Brain microvascular endothelial cell (primary cell): Measurements from ENCODE around the gene RASA1.

ENCODE experiments used
- DNase-seq: peaks from one replicate; pipeline ENCODE4 v3.0.0-alpha.2; 2020
- H3K27ac ChIP-seq: fragments of 250-450 bp; sonication (Bioruptor Pico); 2 replicates; pipeline ENCODE4 v1.5.1; 2020; ENCODE audit warnings: mild to moderate bottlenecking, moderate library complexity
- H3K27me3 ChIP-seq: fragments of 250-450 bp; sonication (Bioruptor Pico); replicated peaks from 2 replicates; pipeline ENCODE4 v1.5.1; 2020; ENCODE audit warnings: mild to moderate bottlenecking
- H3K36me3 ChIP-seq: fragments of 250-450 bp; sonication (Bioruptor Pico); replicated peaks from 2 replicates; pipeline ENCODE4 v1.5.1; 2020; ENCODE audit warnings: mild to moderate bottlenecking
- H3K4me3 ChIP-seq: 2 replicates; pipeline ENCODE4 v1.5.1; 2011; ENCODE audit warnings: low read depth, mild to moderate bottlenecking, control low read depth, low read length, moderate library complexity
- in situ Hi-C: cut with HindIII; loops from 2 replicates; pipeline ENCODE4 v1.10.0; 2017; ENCODE audit warnings: low sequenced_read_pairs, low pct_ligation_motif_present
- TF ChIP-seq, protein P1 (sequence below): IDR thresholded peaks from 2 replicates; pipeline ENCODE4 v1.5.1; 2011; ENCODE audit warnings: low read depth, mild to moderate bottlenecking, moderate library complexity, low read length, control low read depth, inconsistent platforms; ENCODE audit errors: missing control alignments

Gene RASA1

DNA sequence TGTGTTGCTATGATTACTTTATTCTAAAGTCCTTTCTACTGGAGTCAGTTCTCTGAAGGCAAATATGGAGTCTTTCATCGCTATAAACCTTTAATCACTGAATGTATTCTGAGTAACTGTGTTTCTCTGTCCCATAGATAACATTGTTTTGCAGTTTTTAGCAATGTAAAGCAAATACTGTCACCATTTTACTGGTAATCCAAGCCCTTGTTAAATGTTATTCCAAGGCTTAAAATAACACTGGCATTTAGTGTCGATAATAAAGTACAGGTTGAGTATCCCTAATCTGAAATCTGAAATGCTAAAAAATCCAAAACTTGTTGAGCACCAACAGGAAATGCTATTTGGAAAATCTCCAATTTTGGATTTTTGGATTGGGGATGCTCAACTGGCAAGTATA, 120.4 kb downstream of the RASA1 start:
- Histone ChIP-seq H3K36me3 (peaks cover 39% of the 10 kb centered on the region), H3K27ac (no peak overlapping the region), H3K27me3 (no peaks in the 10 kb centered on the region), H3K4me3 (no peak overlapping the region)
- in situ Hi-C loops: loop anchor here (25.0 kb wide), 1 partner anchor 326 kb away; no protein-coding TSS in a partner anchor
- TF ChIP-seq, protein P1, sequence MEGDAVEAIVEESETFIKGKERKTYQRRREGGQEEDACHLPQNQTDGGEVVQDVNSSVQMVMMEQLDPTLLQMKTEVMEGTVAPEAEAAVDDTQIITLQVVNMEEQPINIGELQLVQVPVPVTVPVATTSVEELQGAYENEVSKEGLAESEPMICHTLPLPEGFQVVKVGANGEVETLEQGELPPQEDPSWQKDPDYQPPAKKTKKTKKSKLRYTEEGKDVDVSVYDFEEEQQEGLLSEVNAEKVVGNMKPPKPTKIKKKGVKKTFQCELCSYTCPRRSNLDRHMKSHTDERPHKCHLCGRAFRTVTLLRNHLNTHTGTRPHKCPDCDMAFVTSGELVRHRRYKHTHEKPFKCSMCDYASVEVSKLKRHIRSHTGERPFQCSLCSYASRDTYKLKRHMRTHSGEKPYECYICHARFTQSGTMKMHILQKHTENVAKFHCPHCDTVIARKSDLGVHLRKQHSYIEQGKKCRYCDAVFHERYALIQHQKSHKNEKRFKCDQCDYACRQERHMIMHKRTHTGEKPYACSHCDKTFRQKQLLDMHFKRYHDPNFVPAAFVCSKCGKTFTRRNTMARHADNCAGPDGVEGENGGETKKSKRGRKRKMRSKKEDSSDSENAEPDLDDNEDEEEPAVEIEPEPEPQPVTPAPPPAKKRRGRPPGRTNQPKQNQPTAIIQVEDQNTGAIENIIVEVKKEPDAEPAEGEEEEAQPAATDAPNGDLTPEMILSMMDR: no peak
- DNase-seq: no peak

DNA sequence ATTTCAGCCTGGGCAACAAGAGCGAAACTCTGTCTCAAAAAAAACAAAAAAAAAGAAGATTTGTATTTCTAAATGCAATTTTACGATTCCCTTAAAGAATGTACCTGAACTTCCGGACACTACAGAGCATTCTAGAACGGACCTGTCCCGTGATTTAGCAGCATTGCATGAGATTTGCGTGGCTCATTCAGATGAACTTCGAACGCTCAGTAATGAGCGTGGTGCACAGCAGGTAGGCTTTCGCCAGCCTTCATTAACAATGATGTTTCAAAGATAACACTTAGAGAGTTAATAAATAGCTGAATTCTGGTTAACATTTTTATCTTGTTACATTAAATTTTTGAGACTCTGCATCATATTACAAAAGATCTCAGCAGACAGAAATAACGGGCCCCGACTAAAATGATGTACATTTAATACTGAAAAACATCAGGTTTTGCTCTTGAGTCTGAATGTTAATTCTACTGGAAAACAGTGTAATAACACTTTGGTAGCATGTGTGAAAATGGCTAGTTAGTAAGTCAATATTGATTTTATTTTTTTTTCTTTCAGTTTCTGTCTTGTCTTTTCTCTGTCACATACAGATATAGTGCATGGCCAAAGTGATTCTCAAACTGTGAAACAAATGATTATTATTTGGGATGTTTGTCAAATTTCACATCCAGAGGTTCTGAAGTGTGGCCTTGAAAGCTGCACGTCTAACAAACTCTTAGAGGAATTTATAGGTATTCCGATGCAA, 121.8 kb downstream of the RASA1 start:
- TF ChIP-seq, protein P1: no peak
- Histone ChIP-seq H3K27ac (no peak overlapping the region), H3K36me3 (peaks cover 37% of the 10 kb centered on the region), H3K4me3 (no peak overlapping the region), H3K27me3 (no peaks in the 10 kb centered on the region)
- in situ Hi-C loops: loop anchor here (25.0 kb wide), 1 partner anchor 327 kb away; no protein-coding TSS in a partner anchor
- no peak for DNase-seq

DNA sequence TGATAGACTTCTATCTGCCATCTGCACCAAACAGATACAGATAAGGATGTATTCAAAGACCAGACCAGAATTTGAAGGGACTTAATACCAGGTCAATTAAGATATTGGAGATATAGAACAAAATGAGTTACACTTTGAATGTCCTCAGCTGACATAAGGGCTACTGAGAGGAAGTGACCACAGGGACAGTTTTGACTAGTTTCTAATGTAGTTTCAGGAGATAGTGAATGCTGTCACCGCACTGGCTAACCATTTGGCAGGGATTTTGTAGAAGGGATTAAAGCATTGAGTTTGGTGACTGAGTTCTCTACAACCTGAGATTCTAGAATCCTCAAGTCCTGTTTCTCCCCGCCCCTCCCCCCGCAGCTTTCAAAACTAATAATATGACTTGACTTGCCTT, 122.4 kb downstream of the RASA1 start:
- TF ChIP-seq, protein P1: no peak
- H3K27ac ChIP-seq: no peak overlapping the region
- DNase-seq: no peak
- no peaks in the 10 kb centered on the region for H3K27me3 ChIP-seq
- H3K4me3 ChIP-seq: no peak overlapping the region
- in situ Hi-C loops: loop anchor here (25.0 kb wide), 1 partner anchor 328 kb away; no protein-coding TSS in a partner anchor
- H3K36me3 ChIP-seq: peaks cover 37% of the 10 kb centered on the region

DNA sequence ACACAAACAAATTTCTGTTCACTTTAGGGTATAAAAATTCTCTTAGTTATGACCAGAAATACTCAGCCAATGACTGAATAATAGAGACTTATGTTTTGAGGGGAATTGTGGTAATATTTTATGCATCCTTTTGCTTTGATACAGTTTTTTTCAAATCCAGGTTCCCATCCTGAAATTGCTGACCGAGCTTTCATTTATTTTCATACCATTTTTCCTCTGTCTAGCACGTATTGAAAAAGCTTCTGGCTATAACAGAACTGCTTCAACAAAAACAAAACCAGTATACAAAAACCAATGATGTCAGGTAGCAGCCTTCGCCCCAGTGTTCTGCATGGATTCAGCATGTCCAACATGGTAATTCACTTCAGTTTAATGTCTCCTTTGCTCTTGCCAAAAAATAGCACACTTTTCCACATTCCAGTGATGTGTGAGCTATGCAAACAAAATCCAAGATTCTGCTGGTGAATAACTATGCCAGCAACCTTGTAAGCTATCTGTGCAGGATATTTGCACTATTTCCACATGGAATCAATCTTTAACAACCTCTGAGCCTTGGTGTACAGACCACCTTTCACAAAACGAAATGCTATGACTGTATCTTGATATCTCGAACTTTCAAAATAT, 123.0 kb downstream of the RASA1 start:
- no peak for DNase-seq
- Histone ChIP-seq H3K27ac (no peak overlapping the region), H3K36me3 (peaks cover 34% of the 10 kb centered on the region), H3K4me3 (no peak overlapping the region), H3K27me3 (no peaks in the 10 kb centered on the region)
- TF ChIP-seq, protein P1: no peak
- in situ Hi-C loops: loop anchor here (25.0 kb wide), 1 partner anchor 328 kb away; no protein-coding TSS in a partner anchor

DNA sequence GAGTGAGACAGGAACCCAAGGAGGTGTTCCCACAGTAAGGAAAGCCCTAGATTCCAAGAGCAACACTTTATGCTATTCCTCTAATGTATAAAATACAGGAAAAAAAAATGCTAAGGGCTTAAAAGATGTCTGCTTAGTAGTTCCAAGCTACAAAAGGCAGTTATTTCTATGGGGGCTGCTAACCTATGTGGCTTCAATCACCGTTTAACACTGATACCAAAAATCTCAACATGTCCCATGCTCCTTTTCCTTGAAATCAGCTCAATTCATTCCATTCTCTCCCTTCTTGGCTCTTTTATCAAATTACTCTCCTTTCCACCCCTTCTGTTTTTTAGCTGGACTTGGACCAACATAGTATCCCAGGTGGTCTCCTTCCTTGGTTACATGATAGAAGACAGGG, 124.5 kb downstream of the RASA1 start:
- H3K36me3 ChIP-seq: peaks cover 33% of the 10 kb centered on the region
- DNase-seq: no peak
- in situ Hi-C loops: loop anchor here (25.0 kb wide), 1 partner anchor 330 kb away; no protein-coding TSS in a partner anchor
- H3K27ac ChIP-seq: peak overlapping the region; percentile 90
- no peaks in the 10 kb centered on the region for H3K27me3 ChIP-seq
- TF ChIP-seq, protein P1: no peak
- H3K4me3 ChIP-seq: no peak overlapping the region
